NCI-H2196 (cell line): ENCODE results near the gene RNU1-4.
"Not testable (repeated sequence)": the region's sequence is repeated elsewhere in the genome, so short reads cannot be mapped to it uniquely, and the experiment has no call there.

Experiments
- DNase-seq: peaks from one replicate; lab custom pipeline; 2025; ENCODE audit not compliant: unreplicated experiment; lab: John Stamatoyannopoulos, UW

Gene RNU1-4

GRCh38 chr1:16725439-16726245, 14.7 kb upstream of the RNU1-4 start:
- DNase-seq, result not testable (repeated sequence)

DNA sequence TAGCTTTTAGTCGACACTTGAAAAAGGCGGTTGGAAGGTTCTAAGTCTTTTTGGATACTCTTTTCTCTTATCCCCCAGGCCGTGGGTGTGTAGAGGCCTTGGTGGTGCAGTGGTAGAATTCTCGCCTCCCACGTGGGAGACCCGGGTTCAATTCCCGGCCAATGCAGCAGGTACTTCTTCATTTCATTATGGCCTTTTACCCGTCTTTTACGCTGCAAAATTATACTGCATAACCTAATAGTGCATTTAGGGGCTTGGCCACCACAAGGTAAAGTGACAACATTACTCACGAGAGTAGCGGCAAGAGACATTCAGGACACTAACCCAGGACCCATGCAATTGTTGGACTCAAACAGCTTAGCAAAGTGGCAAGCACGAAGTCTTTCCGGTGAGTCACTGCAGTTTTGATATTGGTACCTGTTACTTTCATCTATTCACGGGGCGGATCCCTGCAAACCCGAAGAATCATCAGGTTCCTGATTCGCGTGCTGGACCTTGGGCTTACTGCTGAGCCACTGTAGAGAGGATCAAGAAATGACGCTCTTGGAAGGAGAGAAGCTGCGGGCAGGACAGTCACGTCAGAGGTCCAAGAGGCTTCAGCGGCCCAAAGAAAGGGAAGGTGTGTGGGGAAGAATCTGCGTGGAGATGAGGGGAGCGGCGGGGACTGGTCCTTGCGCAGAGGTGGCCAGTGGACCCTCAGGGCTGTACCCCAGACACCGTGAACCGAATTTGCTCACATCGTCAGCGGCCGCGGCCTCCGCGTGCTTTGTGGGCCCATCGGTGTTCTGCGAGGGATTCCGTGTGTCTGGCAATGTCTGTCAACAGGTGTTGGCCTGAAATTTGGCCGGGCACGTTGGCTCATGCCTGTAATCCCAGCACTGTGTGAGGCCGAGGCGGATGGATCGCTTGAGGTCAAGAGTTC, 12.9 kb upstream of the RNU1-4 start:
- DNase-seq, result no peak

- DNase-seq, result not testable (repeated sequence)
Observed at GRCh38 chr1:16728243-16728949, 11.9 kb upstream of the RNU1-4 start.

DNA sequence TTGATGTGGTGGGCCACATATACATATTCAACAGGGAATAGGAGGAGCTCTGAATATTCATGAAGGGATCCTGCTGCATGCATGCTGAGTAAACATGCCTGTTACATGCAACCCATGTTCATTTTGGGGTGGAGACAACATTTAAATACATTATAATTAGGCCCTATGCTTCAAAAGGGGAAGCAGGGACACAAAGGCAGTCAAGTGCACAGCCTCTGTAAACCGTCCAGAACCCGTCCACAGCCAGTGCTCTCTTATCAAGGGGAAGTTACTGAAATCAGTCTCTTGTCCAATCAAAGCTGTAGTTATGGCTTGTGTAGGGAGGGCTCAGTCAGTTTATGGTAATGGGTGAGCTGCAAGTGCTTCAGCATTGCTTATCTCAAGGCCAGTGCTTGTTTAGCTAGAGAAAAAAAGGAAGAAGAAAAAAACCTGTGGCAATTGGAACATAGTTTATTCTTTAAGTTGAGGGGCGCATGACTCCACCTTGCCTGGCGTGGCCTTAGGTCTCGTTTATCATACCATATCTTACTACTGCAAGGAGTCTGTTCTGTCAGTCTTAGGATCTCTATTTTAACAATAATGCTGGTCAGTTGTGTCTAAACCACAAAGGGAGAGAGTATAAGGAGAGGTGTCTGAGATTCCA, 7.9 kb upstream of the RNU1-4 start:
- not testable (repeated sequence) for DNase-seq

- not testable (repeated sequence) for DNase-seq
Observed at GRCh38 chr1:16741230-16741629, 914 bp downstream of the RNU1-4 start.

DNA sequence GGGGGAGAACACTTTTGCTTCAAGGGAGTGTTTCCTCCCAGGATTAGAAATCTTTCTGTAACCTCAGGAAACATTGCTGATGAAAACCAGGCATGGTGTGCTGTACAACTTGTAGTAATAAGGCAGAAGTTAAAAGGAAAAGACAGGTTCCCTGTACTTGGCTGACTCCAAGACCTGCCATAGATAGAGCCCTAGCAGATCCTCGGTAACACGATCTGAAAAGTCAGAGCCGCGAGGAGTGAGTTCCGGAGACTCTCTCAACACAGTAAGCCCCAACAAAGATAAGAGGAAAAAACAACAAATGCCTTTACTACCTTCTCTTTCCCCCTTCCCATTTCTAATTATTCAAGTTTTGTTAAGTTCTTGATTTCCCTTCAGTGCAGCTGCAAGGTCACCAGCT, 7.3 kb downstream of the RNU1-4 start:
- DNase-seq, result not testable (repeated sequence)

GRCh38 chr1:16748710-16749109, 8.4 kb downstream of the RNU1-4 start:
- DNase-seq, result not testable (repeated sequence)

DNA sequence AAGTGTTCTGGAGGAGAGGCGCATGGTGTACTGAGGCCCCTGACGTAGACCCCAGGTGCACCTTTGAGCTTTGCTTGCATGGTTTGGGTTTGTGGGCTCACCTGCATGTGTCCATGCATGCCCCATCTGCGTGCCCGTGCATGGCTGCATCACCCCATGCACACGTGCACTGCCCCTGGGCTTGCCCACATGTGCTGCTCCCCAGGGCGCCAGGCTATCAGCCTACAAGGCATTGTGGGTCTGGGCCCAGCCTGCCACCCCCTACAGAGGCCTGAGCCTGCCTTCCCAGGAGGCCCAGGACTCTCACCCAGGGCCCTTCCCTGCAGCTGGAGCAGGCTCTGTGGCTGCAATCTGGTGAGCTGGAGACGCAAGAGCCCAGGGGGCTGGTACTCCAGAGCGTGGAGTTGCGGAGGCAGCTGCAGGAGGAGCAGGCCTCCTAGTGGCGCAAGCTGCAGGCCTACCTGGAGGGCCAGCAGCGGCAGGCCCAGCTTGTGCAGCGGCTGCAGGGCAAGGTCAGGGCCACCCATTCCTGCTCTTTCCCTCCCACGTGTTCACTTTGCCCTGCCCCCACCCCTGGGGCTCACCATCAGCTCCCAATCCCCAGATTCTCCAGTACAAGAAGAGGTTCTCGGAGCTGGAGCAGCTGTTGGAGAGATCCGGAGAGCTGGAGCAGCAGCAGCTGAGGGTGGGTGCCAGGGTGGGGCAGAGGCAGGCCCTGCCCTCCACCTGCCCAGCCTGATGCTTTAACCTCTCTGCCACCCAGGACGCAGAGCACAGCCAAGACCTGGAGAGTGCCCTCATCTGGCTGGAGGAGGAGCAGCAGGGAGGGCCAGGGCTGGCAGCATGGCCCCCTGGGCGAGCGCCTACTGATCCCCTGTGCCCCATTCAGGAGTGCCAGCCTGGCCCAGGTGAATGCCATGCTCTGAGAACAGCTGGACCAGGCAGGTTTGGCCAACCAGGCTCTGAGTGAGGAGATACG, 9.9 kb downstream of the RNU1-4 start:
- not testable (repeated sequence) for DNase-seq

- not testable (repeated sequence) for DNase-seq
Observed at GRCh38 chr1:16752770-16753169, 12.5 kb downstream of the RNU1-4 start.

GRCh38 chr1:16755385-16755784, 15.1 kb downstream of the RNU1-4 start:
- DNase-seq, result not testable (repeated sequence)

- not testable (repeated sequence) for DNase-seq
Observed at GRCh38 chr1:16755932-16756331, 15.6 kb downstream of the RNU1-4 start.

- DNase-seq, result not testable (repeated sequence)
Observed at GRCh38 chr1:16757574-16757973, 17.3 kb downstream of the RNU1-4 start.

GRCh38 chr1:16758060-16758459, 17.7 kb downstream of the RNU1-4 start:
- not testable (repeated sequence) for DNase-seq

GRCh38 chr1:16759041-16759493, 18.8 kb downstream of the RNU1-4 start:
- DNase-seq, result not testable (repeated sequence)

- DNase-seq, result not testable (repeated sequence)
Observed at GRCh38 chr1:16759650-16760455, 19.5 kb downstream of the RNU1-4 start.

GRCh38 chr1:16760456-16760765, 20.1 kb downstream of the RNU1-4 start:
- DNase-seq, result not testable (repeated sequence)

- not testable (repeated sequence) for DNase-seq
Observed at GRCh38 chr1:16760801-16761200, 20.5 kb downstream of the RNU1-4 start.

- not testable (repeated sequence) for DNase-seq
Observed at GRCh38 chr1:16764248-16764819, 24.0 kb downstream of the RNU1-4 start.
